Measurements from ENCODE around the gene SNX9. TPM values are rescaled to one million over a fixed set of nuclear protein-coding genes. Genes with fewer than 3 reads are reported as not detected.
"Not testable (repeated sequence)": the region's sequence is repeated elsewhere in the genome, so short reads cannot be mapped to it uniquely, and the experiment has no call there.

The SNX9 gene
- total and polyA plus RNA-seq, 12 donors, result 18.8 to 39.7 (median 31.2) TPM

GRCh38 chr6:157967020-157967419, 144.0 kb downstream of the SNX9 start:
- no peak overlapping the region for H3K4me3 ChIP-seq
- no peaks in the 10 kb centered on the region for H3K9me3 ChIP-seq
- WGBS, 2 donors, result 82 to 85% methylated on average over 6 of the region's 6 CpGs
- intact Hi-C loops (cut with DNase I), result no loop called here
- H3K4me1 ChIP-seq, result peaks cover 0 to 22% (median 4%) of the 10 kb centered on the region in 9 donors
- H3K27ac ChIP-seq, result no peak overlapping the region
- H3K36me3 ChIP-seq, result no peaks in the 10 kb centered on the region
- H3K27me3 ChIP-seq, result no peaks in the 10 kb centered on the region
- ATAC-seq (no peak), DNase-seq (no peak)
- no peak for TF ChIP-seq CTCF (IDR thresholded peaks at IDR 0.05)

GRCh38 chr6:157967486-157967885, 144.4 kb downstream of the SNX9 start:
- Histone ChIP-seq H3K9me3 (no peaks in the 10 kb centered on the region), H3K27me3 (no peaks in the 10 kb centered on the region), H3K4me1 (peaks cover 0 to 18% (median 4%) of the 10 kb centered on the region in 9 donors), H3K36me3 (no peaks in the 10 kb centered on the region), H3K27ac (no peak overlapping the region), H3K4me3 (no peak overlapping the region)
- ATAC-seq, result no peak
- DNase-seq, result no peak
- no peak for TF ChIP-seq CTCF (IDR thresholded peaks at IDR 0.05)
- intact Hi-C loops (cut with DNase I), result no loop called here
- 75 to 84% methylated on average over 8 of the region's 8 CpGs for WGBS, 2 donors

- H3K4me3 ChIP-seq; H3K36me3 ChIP-seq; ATAC-seq; H3K27me3 ChIP-seq; H3K9me3 ChIP-seq; DNase-seq; H3K4me1 ChIP-seq; intact Hi-C loops (cut with DNase I); H3K27ac ChIP-seq: not testable (repeated sequence)
- WGBS, 2 donors, result 94 to 95% methylated on average over 3 of the region's 3 CpGs
These were observed 149.1 kb downstream of the SNX9 start for GRCh38 chr6:157972177-157972576.

GRCh38 chr6:157974341-157974894, 151.4 kb downstream of the SNX9 start:
- intact Hi-C loops (cut with DNase I), result no loop called here
- ATAC-seq (no peak), DNase-seq (no peak)
- no peaks in the 10 kb centered on the region for H3K9me3 ChIP-seq
- no peak overlapping the region for H3K4me3 ChIP-seq
- H3K27ac ChIP-seq, result no peak overlapping the region
- TF ChIP-seq CTCF (IDR thresholded peaks at IDR 0.05), result no peak
- H3K36me3 ChIP-seq, result no peaks in the 10 kb centered on the region
- WGBS, 2 donors, result 86% methylated on average over 9 of the region's 9 CpGs
- H3K4me1 ChIP-seq, result peaks cover 0 to under 1% (median 0%) of the 10 kb centered on the region in 9 donors
- no peaks in the 10 kb centered on the region for H3K27me3 ChIP-seq

GRCh38 chr6:157974967-157975366, 151.9 kb downstream of the SNX9 start:
- intact Hi-C loops (cut with DNase I), result loop anchor here in 1 of 10 donors (5.0 kb wide), 1 partner anchor 97 kb away; no protein-coding TSS in a partner anchor
- no peaks in the 10 kb centered on the region for H3K9me3 ChIP-seq
- WGBS, 2 donors, result 97% methylated on average over 3 of the region's 3 CpGs
- no peak for TF ChIP-seq CTCF (IDR thresholded peaks at IDR 0.05)
- no peak overlapping the region for H3K4me3 ChIP-seq
- ATAC-seq (no peak), DNase-seq (no peak)
- peaks cover 0 to 5% (median 0%) of the 10 kb centered on the region in 9 donors for H3K4me1 ChIP-seq
- no peak overlapping the region for H3K27ac ChIP-seq
- no peaks in the 10 kb centered on the region for H3K36me3 ChIP-seq
- H3K27me3 ChIP-seq, result no peaks in the 10 kb centered on the region

Measured in heart right ventricle (tissue), 16 donors.